Mesenchymal stem cell (in vitro differentiated cells and primary cell): ENCODE results near the gene GPATCH2L.

Experiments
- DNase-seq: peaks from one replicate; pipeline ENCODE4 v3.0.0-alpha.2; 2013
- H2AFZ ChIP-seq: one replicate; pipeline ENCODE4 v1.6.1; 2013; ENCODE audit warnings: low read depth, mild to moderate bottlenecking, control low read depth, inconsistent platforms, low read length, moderate library complexity
- H2AK5ac ChIP-seq: 2 replicates; pipeline ENCODE4 v1.6.1; 2013; ENCODE audit warnings: low read length, moderate library complexity, mild to moderate bottlenecking, inconsistent platforms; ENCODE audit not compliant: severe bottlenecking
- H2BK120ac ChIP-seq: one replicate; pipeline ENCODE4 v1.6.1; 2013; ENCODE audit warnings: low read depth, mild to moderate bottlenecking, inconsistent platforms, low read length, moderate library complexity
- H2BK12ac ChIP-seq, 2 experiments: one replicate each; pipeline ENCODE4 v1.6.1; 2013; ENCODE audit warnings: inconsistent platforms in 2 of 2, low read length in 2 of 2, mild to moderate bottlenecking in 2 of 2, moderate library complexity in 2 of 2, control low read depth in 1 of 2
- H2BK15ac ChIP-seq: one replicate; pipeline ENCODE4 v1.6.1; 2013; ENCODE audit warnings: mild to moderate bottlenecking, low read depth, inconsistent platforms; ENCODE audit not compliant: poor library complexity, severe bottlenecking
- H2BK5ac ChIP-seq: 2 replicates; pipeline ENCODE4 v1.6.1; 2013; ENCODE audit warnings: low read depth, mild to moderate bottlenecking, low read length, control low read depth, inconsistent platforms; ENCODE audit not compliant: poor library complexity, severe bottlenecking
- H3K14ac ChIP-seq, 2 experiments: one replicate each; pipeline ENCODE4 v1.6.1; 2013; ENCODE audit warnings: inconsistent platforms in 2 of 2, low read length in 2 of 2, control low read depth in 1 of 2, mild to moderate bottlenecking in 1 of 2, moderate library complexity in 1 of 2
- H3K18ac ChIP-seq, 2 experiments: one replicate each; pipeline ENCODE4 v1.6.1; 2013; ENCODE audit warnings: inconsistent platforms in 2 of 2, low read length in 2 of 2, control low read depth in 1 of 2, low read depth in 1 of 2, mild to moderate bottlenecking in 1 of 2
- H3K23ac ChIP-seq, 2 experiments: one replicate each; pipeline ENCODE4 v1.6.1; 2013; ENCODE audit warnings: inconsistent platforms in 2 of 2, low read length in 2 of 2, mild to moderate bottlenecking in 2 of 2, moderate library complexity in 2 of 2, control low read depth in 1 of 2
- H3K27ac ChIP-seq: 2 replicates; pipeline ENCODE4 v1.5.1; 2013; ENCODE audit warnings: mild to moderate bottlenecking, moderate library complexity, low read length, control low read depth, inconsistent platforms; ENCODE audit not compliant: poor library complexity, severe bottlenecking
- H3K27me3 ChIP-seq, 2 experiments: 2 replicates each; pipeline versions ENCODE4 v1.6.1 to v1.7.0; 2013; ENCODE audit warnings: low read length in 2 of 2, mild to moderate bottlenecking in 2 of 2, moderate library complexity in 2 of 2, control low read depth in 1 of 2, inconsistent platforms in 1 of 2; ENCODE audit not compliant: control insufficient read depth in 1 of 2, insufficient read depth in 1 of 2
- H3K36me3 ChIP-seq, 2 experiments: 2 replicates each; pipeline versions ENCODE4 v1.6.1 to v1.7.0; 2013; ENCODE audit warnings: low read length in 2 of 2, control low read depth in 1 of 2, inconsistent platforms in 1 of 2, low read depth in 1 of 2, mild to moderate bottlenecking in 1 of 2; ENCODE audit not compliant: insufficient read depth in 2 of 2, control insufficient read depth in 1 of 2
- H3K4ac ChIP-seq, 2 experiments: one replicate each; pipeline ENCODE4 v1.6.1; 2013; ENCODE audit warnings: inconsistent platforms in 2 of 2, low read length in 2 of 2, mild to moderate bottlenecking in 2 of 2, moderate library complexity in 2 of 2, control low read depth in 1 of 2, low read depth in 1 of 2
- H3K4me1 ChIP-seq: 2 replicates; pipeline ENCODE4 v1.6.1; 2013; ENCODE audit warnings: low read depth, low read length, control low read depth; ENCODE audit not compliant: control insufficient read depth, insufficient read depth
- H3K4me2 ChIP-seq: 2 replicates; pipeline ENCODE4 v1.6.1; 2013; ENCODE audit warnings: low read length, mild to moderate bottlenecking, inconsistent platforms; ENCODE audit not compliant: poor library complexity, severe bottlenecking
- H3K4me3 ChIP-seq, 2 experiments: 2 replicates each; pipeline versions ENCODE4 v1.5.1 to v1.7.0; 2013; ENCODE audit warnings: low read length in 2 of 2, mild to moderate bottlenecking in 2 of 2, control low read depth in 1 of 2, low read depth in 1 of 2; ENCODE audit not compliant: insufficient read depth in 1 of 2
- H3K79me1 ChIP-seq: replicated peaks from 2 replicates; pipeline ENCODE4 v1.6.1; 2013; ENCODE audit warnings: mild to moderate bottlenecking, control low read depth, low read length, inconsistent platforms; ENCODE audit not compliant: poor library complexity, severe bottlenecking
- H3K9ac ChIP-seq: 2 replicates; pipeline ENCODE4 v1.7.0; 2013; ENCODE audit warnings: mild to moderate bottlenecking, low read length, moderate library complexity
- H3K9me3 ChIP-seq: 2 replicates; pipeline ENCODE4 v1.7.0; 2013; ENCODE audit warnings: mild to moderate bottlenecking, low read length; ENCODE audit not compliant: control insufficient read depth
- H4K8ac ChIP-seq: one replicate; pipeline ENCODE4 v1.6.1; 2013; ENCODE audit warnings: inconsistent platforms, mild to moderate bottlenecking, low read length, moderate library complexity
- H4K91ac ChIP-seq: one replicate; pipeline ENCODE4 v1.6.1; 2013; ENCODE audit warnings: mild to moderate bottlenecking, low read length, inconsistent platforms
- WGBS: methylation state at CpG from one replicate; pipeline ENCODE4 v1.1.7; 2013; ENCODE audit warnings: mixed read lengths; 5-methylcytosine and 5-hydroxymethylcytosine counted together

The GPATCH2L gene

DNA sequence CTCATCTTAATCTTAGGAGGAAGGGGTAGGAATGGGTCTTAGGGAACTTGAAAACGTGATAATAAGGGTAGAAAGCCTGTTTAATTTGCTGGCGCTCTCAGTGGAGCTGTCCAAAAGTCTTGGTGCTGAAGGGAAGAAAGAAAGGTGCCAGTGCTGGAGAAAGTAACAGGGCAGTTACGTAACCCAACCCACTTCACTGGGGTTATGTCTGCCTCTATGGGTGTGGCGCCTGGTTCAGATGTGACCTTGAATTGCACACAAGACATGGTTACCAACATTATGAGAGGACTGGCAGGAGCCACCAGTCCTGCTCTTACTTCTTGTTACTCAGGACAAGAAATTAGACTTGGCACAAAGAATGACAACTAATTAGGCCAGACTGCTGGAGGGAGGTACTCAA is 18.6 kb upstream of the GPATCH2L start:
- Histone ChIP-seq H2BK15ac (no peak overlapping the region), H3K79me1 (no peaks in the 10 kb centered on the region), H3K14ac (no peak overlapping the region), H2AK5ac (no peak overlapping the region), H3K18ac (no peak overlapping the region), H3K4me1 (no peaks in the 10 kb centered on the region), H3K9ac (no peak overlapping the region), H3K4ac (no peak overlapping the region), H3K4me3 (no peak overlapping the region), H2AFZ (no peak overlapping the region), H4K91ac (no peak overlapping the region), H2BK12ac (no peak overlapping the region), H4K8ac (no peak overlapping the region), H2BK5ac (no peak overlapping the region), H3K27ac (no peak overlapping the region), H3K27me3 (peaks cover 68 to 81% of the 10 kb centered on the region in 2 experiments), H3K4me2 (no peak overlapping the region), H2BK120ac (no peak overlapping the region), H3K9me3 (no peaks in the 10 kb centered on the region), H3K23ac (no peak overlapping the region), H3K36me3 (no peaks in the 10 kb centered on the region)
- 29% methylated on average over 4 of the region's 4 CpGs for WGBS
- DNase-seq, result peak; percentile 42

DNA sequence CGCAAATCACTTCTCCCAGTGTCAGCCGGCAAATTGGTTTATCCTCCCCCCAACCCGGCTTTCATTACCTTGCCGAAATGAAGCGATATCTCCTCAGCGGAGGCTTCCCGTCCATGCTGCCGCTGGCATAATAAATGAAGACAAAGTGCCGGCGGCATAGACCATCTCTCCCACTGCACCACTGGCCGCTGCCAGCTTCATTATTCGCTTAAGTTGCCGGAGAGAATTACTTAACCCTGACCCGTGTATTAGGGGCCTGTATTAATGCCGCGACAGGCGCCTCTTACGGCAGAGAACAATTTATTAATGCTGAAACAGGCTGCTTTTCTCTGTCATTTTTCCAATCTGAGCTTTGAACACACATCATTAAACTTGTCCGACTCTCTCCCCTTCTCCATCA is 17.5 kb upstream of the GPATCH2L start:
- no peak overlapping the region for H4K8ac ChIP-seq
- H2BK5ac ChIP-seq, result no peak overlapping the region
- H3K36me3 ChIP-seq, result no peaks in the 10 kb centered on the region
- no peak overlapping the region for H2BK120ac ChIP-seq
- peaks cover 6% of the 10 kb centered on the region for H3K4me1 ChIP-seq
- H3K23ac ChIP-seq, result no peak overlapping the region
- H3K4me3 ChIP-seq, result no peak overlapping the region
- H2BK12ac ChIP-seq, result no peak overlapping the region
- no peak for DNase-seq
- H3K27me3 ChIP-seq, result peaks cover 79 to 87% of the 10 kb centered on the region in 2 experiments
- no peak overlapping the region for H3K14ac ChIP-seq
- no peak overlapping the region for H2BK15ac ChIP-seq
- H4K91ac ChIP-seq, result no peak overlapping the region
- H2AFZ ChIP-seq, result no peak overlapping the region
- no peak overlapping the region for H2AK5ac ChIP-seq
- H3K79me1 ChIP-seq, result no peaks in the 10 kb centered on the region
- 89% methylated on average over 19 of the region's 19 CpGs for WGBS
- no peak overlapping the region for H3K18ac ChIP-seq
- H3K4ac ChIP-seq, result no peak overlapping the region
- no peak overlapping the region for H3K9ac ChIP-seq
- H3K9me3 ChIP-seq, result no peaks in the 10 kb centered on the region
- no peak overlapping the region for H3K27ac ChIP-seq
- H3K4me2 ChIP-seq, result no peak overlapping the region

DNA sequence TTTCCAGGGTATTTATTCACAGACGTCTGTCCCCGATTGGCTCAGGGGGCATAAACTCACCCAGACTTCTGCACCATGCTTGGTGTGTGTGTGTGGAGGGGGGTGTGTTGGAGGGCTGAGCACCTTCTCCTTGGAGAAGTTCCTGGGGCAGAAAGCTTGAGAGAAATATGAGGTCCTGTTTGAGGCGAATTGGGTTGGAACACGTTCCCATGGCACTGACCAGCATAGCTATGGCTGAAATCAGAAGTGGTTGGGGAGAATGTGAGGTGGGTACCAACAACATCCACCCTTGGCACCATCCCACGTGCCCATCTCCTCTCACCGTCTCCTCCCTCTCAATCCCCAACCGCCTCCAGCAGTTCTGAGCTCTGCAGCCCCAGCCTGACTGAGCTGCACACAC is 16.0 kb upstream of the GPATCH2L start:
- no peak overlapping the region for H3K4me3 ChIP-seq
- H3K9me3 ChIP-seq, result no peaks in the 10 kb centered on the region
- peaks cover 7% of the 10 kb centered on the region for H3K4me1 ChIP-seq
- H2BK12ac ChIP-seq, result no peak overlapping the region
- H3K18ac ChIP-seq, result no peak overlapping the region
- H2AFZ ChIP-seq, result no peak overlapping the region
- no peak overlapping the region for H3K27ac ChIP-seq
- no peak overlapping the region for H3K14ac ChIP-seq
- DNase-seq, result no peak
- H2BK15ac ChIP-seq, result no peak overlapping the region
- WGBS, result 77% methylated on average over 3 of the region's 7 CpGs
- no peak overlapping the region for H4K91ac ChIP-seq
- H4K8ac ChIP-seq, result no peak overlapping the region
- H3K79me1 ChIP-seq, result no peaks in the 10 kb centered on the region
- H2AK5ac ChIP-seq, result no peak overlapping the region
- no peak overlapping the region for H3K9ac ChIP-seq
- no peaks in the 10 kb centered on the region for H3K36me3 ChIP-seq
- H3K4me2 ChIP-seq, result no peak overlapping the region
- no peak overlapping the region for H2BK120ac ChIP-seq
- peaks cover 83 to 91% of the 10 kb centered on the region in 2 experiments for H3K27me3 ChIP-seq
- H3K23ac ChIP-seq, result no peak overlapping the region
- H3K4ac ChIP-seq, result no peak overlapping the region
- no peak overlapping the region for H2BK5ac ChIP-seq

DNA sequence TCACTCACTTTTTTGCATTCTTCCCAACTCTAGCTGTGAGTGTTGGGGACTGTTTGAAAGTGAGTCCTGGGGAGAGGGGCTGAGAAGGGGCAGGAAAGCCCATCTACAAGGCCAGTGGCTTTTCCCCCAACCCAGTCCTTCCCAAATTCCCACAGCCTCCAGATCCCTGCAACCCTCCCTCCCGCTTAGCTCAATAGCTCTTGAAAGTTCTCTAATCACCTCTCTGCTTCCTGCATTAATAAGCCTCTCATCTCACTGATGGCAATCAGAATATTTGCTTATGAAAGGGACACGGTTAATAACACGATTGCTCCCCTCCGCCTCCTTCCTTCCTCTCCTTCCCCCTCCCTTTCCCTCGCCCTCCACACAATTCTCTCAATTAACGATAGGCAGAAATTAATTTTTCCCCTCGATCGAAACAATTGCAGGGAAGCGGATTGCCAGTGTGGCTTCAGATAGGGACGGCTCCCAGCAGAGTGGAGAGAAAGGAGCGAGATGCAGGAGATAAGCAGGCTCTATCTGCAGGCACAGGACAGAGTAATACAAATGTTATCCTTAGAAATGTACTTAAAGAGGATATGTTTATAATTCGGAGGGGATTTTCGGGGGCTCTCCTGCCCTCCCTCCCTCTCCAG is 15.1 kb upstream of the GPATCH2L start:
- no peak overlapping the region for H2BK15ac ChIP-seq
- no peak overlapping the region for H3K27ac ChIP-seq
- peaks cover 75 to 85% of the 10 kb centered on the region in 2 experiments for H3K27me3 ChIP-seq
- H2AK5ac ChIP-seq, result no peak overlapping the region
- no peak for DNase-seq
- H2BK12ac ChIP-seq, result no peak overlapping the region
- WGBS, result 18% methylated on average over 9 of the region's 13 CpGs
- H3K4me1 ChIP-seq, result peaks cover 7% of the 10 kb centered on the region
- H3K4me2 ChIP-seq, result no peak overlapping the region
- no peak overlapping the region for H3K4me3 ChIP-seq
- H3K23ac ChIP-seq, result no peak overlapping the region
- H3K18ac ChIP-seq, result no peak overlapping the region
- no peaks in the 10 kb centered on the region for H3K36me3 ChIP-seq
- H4K91ac ChIP-seq, result no peak overlapping the region
- H3K9me3 ChIP-seq, result no peaks in the 10 kb centered on the region
- H3K4ac ChIP-seq, result no peak overlapping the region
- no peak overlapping the region for H3K9ac ChIP-seq
- H2AFZ ChIP-seq, result no peak overlapping the region
- H3K14ac ChIP-seq, result no peak overlapping the region
- H3K79me1 ChIP-seq, result no peaks in the 10 kb centered on the region
- no peak overlapping the region for H2BK120ac ChIP-seq
- no peak overlapping the region for H4K8ac ChIP-seq
- no peak overlapping the region for H2BK5ac ChIP-seq
